Duodenal mucosa (tissue), 2 donors: ENCODE measurements around the gene GUK1.

Source experiments
- H3K27ac ChIP-seq: one replicate; pipeline ENCODE4 v1.7.0; 2013; ENCODE audit warnings: low read depth, low read length
- H3K27me3 ChIP-seq, 2 donors: one replicate each; pipeline ENCODE4 v1.7.0; 2013; ENCODE audit warnings: low read length in 2 of 2, control low read depth in 1 of 2; ENCODE audit not compliant: insufficient read depth in 2 of 2, control insufficient read depth in 1 of 2
- H3K36me3 ChIP-seq, 2 donors: one replicate each; pipeline ENCODE4 v1.7.0; 2013; ENCODE audit warnings: low read length in 2 of 2, control low read depth in 1 of 2; ENCODE audit not compliant: insufficient read depth in 2 of 2, control insufficient read depth in 1 of 2
- H3K4me1 ChIP-seq, 2 donors: one replicate each; pipeline ENCODE4 v1.7.0; 2013; ENCODE audit warnings: low read length in 2 of 2, control low read depth in 1 of 2; ENCODE audit not compliant: insufficient read depth in 2 of 2, control insufficient read depth in 1 of 2
- H3K4me3 ChIP-seq, 2 donors: one replicate each; pipeline ENCODE4 v1.7.0; 2013; ENCODE audit warnings: low read length in 2 of 2, low read depth in 1 of 2
- H3K9ac ChIP-seq, 2 donors: one replicate each; pipeline ENCODE4 v1.7.0; 2013; ENCODE audit warnings: low read length in 2 of 2, low read depth in 1 of 2
- H3K9me3 ChIP-seq, 2 donors: one replicate each; pipeline ENCODE4 v1.7.0; 2013; ENCODE audit warnings: low read length in 2 of 2, control low read depth in 1 of 2; ENCODE audit not compliant: control insufficient read depth in 1 of 2

Gene GUK1

GRCh38 chr1:228177183-228177475 is 37.0 kb downstream of the GUK1 start:
- H3K9ac ChIP-seq, result no peak overlapping the region
- no peaks in the 10 kb centered on the region for H3K9me3 ChIP-seq
- no peaks in the 10 kb centered on the region for H3K27me3 ChIP-seq
- peaks cover 3 to 22% of the 10 kb centered on the region in 2 donors for H3K36me3 ChIP-seq
- peaks cover 0 to 4% of the 10 kb centered on the region in 2 donors for H3K4me1 ChIP-seq
- no peak overlapping the region for H3K4me3 ChIP-seq
- no peak overlapping the region for H3K27ac ChIP-seq

DNA sequence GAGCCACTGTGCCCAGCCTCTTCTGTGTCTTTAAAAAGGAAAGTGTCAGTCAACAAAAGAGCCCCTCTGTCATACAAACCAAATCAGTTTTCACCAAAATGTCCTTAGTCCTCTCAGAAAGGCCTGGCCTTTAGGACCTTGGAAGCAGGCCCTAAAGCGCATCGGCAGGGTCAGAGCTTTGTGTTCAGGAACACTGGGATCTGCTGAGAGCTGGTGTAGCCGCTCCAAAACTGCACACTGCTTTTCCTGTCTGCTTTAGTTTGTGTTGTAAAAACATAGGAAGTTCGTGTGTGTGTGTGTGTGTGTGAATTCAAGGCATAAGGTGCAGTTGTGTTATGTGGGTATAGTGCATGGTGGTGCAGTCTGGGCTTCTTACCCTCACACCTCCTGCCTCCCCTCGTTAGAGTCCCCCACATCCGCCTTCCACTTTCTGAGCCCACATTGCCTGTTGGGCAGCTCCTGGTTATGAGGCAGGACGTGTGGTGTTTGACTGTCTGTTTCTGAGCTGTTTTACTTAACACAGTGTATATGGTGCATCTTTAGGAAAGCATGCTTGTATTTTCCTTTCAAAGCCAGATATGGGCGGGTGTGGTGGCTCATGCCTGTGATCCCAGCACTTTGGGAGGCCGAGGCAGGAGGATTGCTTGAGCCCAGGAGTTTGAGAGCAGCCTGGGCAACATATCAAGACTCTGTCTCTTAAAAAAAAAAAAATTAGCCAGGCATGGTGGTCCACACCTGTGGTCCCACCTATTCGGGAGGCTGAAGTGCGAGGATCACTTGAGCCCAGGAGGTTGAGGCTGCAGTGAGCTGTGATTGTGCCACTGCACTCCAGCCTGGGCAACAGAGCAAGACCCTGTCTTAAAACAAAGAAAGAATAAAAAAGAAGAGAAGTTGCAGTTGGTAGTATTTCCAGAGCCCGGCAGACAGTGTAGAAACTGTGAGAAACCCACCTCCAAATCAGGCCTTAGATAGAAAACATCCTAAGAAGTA is 37.9 kb downstream of the GUK1 start:
- Histone ChIP-seq H3K4me3 (no peak overlapping the region), H3K36me3 (peaks cover 3 to 17% of the 10 kb centered on the region in 2 donors), H3K27ac (no peak overlapping the region), H3K9ac (no peak overlapping the region), H3K27me3 (no peaks in the 10 kb centered on the region), H3K9me3 (no peaks in the 10 kb centered on the region), H3K4me1 (peaks cover 0 to 4% of the 10 kb centered on the region in 2 donors)

DNA sequence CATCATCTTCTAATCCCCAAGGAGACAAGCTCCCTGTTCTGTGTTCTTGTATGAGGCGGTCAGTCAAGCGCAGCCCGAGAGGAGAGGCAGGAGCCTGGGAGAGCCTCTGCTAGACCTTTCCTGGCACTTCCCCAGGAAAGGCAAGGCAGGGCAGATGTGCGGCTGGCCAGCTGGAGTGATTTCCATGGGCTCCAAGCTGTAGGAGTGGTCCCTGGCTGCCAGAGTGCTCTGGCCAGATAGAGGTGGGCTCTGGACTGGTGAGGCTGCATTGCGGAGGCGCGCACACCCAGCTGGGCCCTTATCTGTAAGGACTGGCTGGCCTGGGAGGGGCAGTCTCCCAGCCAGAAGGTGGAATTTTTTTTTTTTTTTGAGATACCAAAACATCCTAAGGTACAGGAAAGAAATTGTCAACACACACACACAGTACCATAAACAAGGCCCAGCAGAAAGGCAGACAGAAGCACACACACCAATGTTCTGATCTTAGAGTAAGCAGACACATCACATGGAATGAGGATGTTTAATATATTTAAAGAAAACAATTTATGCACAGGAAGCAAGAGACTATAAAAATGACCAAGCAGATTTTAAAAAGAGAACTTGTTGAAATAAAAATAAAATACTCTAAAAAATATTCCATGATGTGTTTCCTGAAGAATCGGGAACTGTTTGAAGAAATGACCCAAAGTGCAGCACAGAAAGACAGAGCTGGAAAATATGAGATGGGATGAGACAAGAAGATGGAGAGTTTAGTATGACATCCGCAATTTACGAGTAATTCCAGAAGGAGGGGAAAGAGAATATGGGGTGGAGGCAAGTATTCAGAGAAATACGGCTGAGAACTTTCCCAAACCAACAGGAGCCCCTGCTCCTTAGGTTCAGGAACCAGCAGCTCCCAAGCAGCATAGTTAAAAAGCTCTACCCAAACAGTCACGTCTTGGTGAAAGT is 38.9 kb downstream of the GUK1 start:
- Histone ChIP-seq H3K27ac (no peak overlapping the region), H3K36me3 (peaks cover 3 to 17% of the 10 kb centered on the region in 2 donors), H3K4me1 (peaks cover 0 to 4% of the 10 kb centered on the region in 2 donors), H3K9me3 (no peaks in the 10 kb centered on the region), H3K4me3 (no peak overlapping the region), H3K9ac (no peak overlapping the region), H3K27me3 (no peaks in the 10 kb centered on the region)

- Histone ChIP-seq H3K4me3 (no peak overlapping the region), H3K9ac (no peak overlapping the region), H3K4me1 (peaks cover 0 to 4% of the 10 kb centered on the region in 2 donors), H3K36me3 (peaks cover 3 to 9% of the 10 kb centered on the region in 2 donors), H3K9me3 (no peaks in the 10 kb centered on the region), H3K27ac (no peak overlapping the region), H3K27me3 (no peaks in the 10 kb centered on the region)
Measured at GRCh38 chr1:228180271-228180958, 40.3 kb downstream of the GUK1 start.

DNA sequence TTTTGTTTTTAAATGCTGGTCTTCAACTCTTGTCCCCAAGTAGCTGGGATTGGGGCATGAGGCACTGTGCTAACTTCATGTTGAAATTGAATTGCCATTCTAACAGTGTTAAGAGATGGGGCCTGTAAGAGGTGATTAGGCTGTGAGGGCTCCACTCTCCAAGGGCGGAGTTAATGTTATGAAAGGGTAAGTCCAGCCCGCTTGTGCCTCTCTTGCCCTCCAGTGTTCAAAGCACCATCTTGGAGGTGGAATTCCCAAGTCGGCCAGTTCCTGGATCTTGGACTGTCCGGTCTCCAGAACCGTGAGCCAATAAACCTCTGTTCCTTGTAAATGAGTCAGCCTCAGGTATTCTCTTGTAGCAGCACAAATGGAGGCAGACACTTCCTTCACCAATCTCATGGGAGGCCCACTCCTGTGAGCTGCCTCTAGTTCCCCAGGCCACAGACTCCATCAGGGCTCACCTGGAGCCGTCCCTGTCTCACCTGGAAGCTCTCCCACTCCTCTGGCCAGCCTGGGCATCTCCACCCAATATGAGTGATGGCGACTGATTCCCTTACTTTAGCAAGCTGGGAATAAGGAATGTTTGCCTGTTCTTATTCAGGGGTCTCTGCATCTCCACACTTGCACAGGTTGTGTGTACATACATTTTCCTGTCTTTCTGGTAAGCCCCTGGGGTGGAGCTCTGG is 41.0 kb downstream of the GUK1 start:
- peaks cover 0 to 4% of the 10 kb centered on the region in 2 donors for H3K4me1 ChIP-seq
- no peak overlapping the region for H3K4me3 ChIP-seq
- no peak overlapping the region for H3K9ac ChIP-seq
- peaks cover 0 to 3% of the 10 kb centered on the region in 2 donors for H3K36me3 ChIP-seq
- no peaks in the 10 kb centered on the region for H3K9me3 ChIP-seq
- no peaks in the 10 kb centered on the region for H3K27me3 ChIP-seq
- H3K27ac ChIP-seq, result no peak overlapping the region

- no peak overlapping the region for H3K9ac ChIP-seq
- H3K4me3 ChIP-seq, result no peak overlapping the region
- H3K27me3 ChIP-seq, result no peaks in the 10 kb centered on the region
- no peak overlapping the region for H3K27ac ChIP-seq
- H3K4me1 ChIP-seq, result peaks cover 0 to 4% of the 10 kb centered on the region in 2 donors
- no peaks in the 10 kb centered on the region for H3K9me3 ChIP-seq
- peaks cover 0 to 3% of the 10 kb centered on the region in 2 donors for H3K36me3 ChIP-seq
Measured at GRCh38 chr1:228181645-228182034, 41.6 kb downstream of the GUK1 start.

GRCh38 chr1:228182296-228183030 is 42.4 kb downstream of the GUK1 start:
- Histone ChIP-seq H3K27ac (no peak overlapping the region), H3K27me3 (no peaks in the 10 kb centered on the region), H3K9me3 (no peaks in the 10 kb centered on the region), H3K36me3 (no peaks in the 10 kb centered on the region), H3K4me1 (peaks cover 0 to 4% of the 10 kb centered on the region in 2 donors), H3K4me3 (no peak overlapping the region), H3K9ac (no peak overlapping the region)

DNA sequence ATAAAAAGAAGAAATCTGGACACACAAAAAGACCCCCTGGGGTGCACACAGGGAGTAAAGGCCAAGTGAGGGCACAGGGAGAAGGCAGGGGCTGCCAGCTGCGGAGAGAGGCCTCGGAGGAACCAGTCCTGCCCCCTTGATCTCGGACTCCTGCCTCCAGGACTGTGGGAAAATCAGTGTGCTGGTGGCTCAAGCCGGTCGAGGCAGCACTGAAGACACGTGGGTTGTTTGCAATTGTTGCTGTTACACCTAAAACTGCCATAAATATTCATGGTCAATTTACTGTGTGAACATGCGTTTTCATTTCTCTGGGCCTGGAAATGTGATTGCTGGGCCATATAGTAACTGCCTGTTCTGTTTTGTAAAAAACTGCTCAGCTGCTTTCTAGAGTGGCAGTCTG is 44.1 kb downstream of the GUK1 start:
- Histone ChIP-seq H3K36me3 (no peaks in the 10 kb centered on the region), H3K27ac (no peak overlapping the region), H3K4me3 (no peak overlapping the region), H3K27me3 (no peaks in the 10 kb centered on the region), H3K9ac (no peak overlapping the region), H3K9me3 (no peaks in the 10 kb centered on the region), H3K4me1 (no peaks in the 10 kb centered on the region)

- H3K27me3 ChIP-seq, result no peaks in the 10 kb centered on the region
- no peak overlapping the region for H3K9ac ChIP-seq
- no peaks in the 10 kb centered on the region for H3K36me3 ChIP-seq
- no peaks in the 10 kb centered on the region for H3K4me1 ChIP-seq
- H3K4me3 ChIP-seq, result no peak overlapping the region
- no peak overlapping the region for H3K27ac ChIP-seq
- no peaks in the 10 kb centered on the region for H3K9me3 ChIP-seq
Measured at GRCh38 chr1:228185641-228185965, 45.5 kb downstream of the GUK1 start.
